ENCODE results near the gene STX16. TPM values are rescaled to one million over a fixed set of nuclear protein-coding genes. Genes with fewer than 3 reads are reported as not detected.

STX16 gene
- total RNA-seq, 1 experiment from 2014 or later, result 21.4 TPM

- no peak for DNase-seq (ENCODE audit: low read depth)
These were observed 24.6 kb downstream of the STX16 start for GRCh38 chr20:58675641-58676040.

GRCh38 chr20:58676161-58676560, 25.1 kb downstream of the STX16 start:
- no peak for DNase-seq (ENCODE audit: low read depth)

GRCh38 chr20:58677079-58677604, 26.1 kb downstream of the STX16 start:
- DNase-seq (ENCODE audit: low read depth), result no peak

GRCh38 chr20:58677808-58678207, 26.7 kb downstream of the STX16 start:
- DNase-seq (ENCODE audit: low read depth), result no peak

GRCh38 chr20:58678806-58679205, 27.7 kb downstream of the STX16 start:
- no peak for DNase-seq (ENCODE audit: low read depth)

- no peak for DNase-seq (ENCODE audit: low read depth)
These were observed 31.8 kb downstream of the STX16 start for GRCh38 chr20:58682656-58683531.

- DNase-seq (ENCODE audit: low read depth), result no peak
These were observed 33.2 kb downstream of the STX16 start for GRCh38 chr20:58684291-58684690.

- no peak for DNase-seq (ENCODE audit: low read depth)
These were observed 34.9 kb downstream of the STX16 start for GRCh38 chr20:58685988-58686387.

- DNase-seq (ENCODE audit: low read depth), result no peak
These were observed 37.3 kb downstream of the STX16 start for GRCh38 chr20:58688414-58688813.

GRCh38 chr20:58688840-58689239, 37.8 kb downstream of the STX16 start:
- no peak for DNase-seq (ENCODE audit: low read depth)

GRCh38 chr20:58690396-58691135, 39.5 kb downstream of the STX16 start:
- DNase-seq (ENCODE audit: low read depth), result no peak

- DNase-seq (ENCODE audit: low read depth), result no peak
These were observed 40.9 kb downstream of the STX16 start for GRCh38 chr20:58691773-58692578.

- DNase-seq (ENCODE audit: low read depth), result no peak
These were observed 41.6 kb downstream of the STX16 start, which contains the start of gene NPEPL1 for GRCh38 chr20:58692579-58693225. NPEPL1 (plus strand) TSS chr20:58692800; CDS start chr20:58692901, 101 bp downstream.

- DNase-seq (ENCODE audit: low read depth), result no peak
These were observed 42.3 kb downstream of the STX16 start for GRCh38 chr20:58693226-58694006.

- no peak for DNase-seq (ENCODE audit: low read depth)
These were observed 43.4 kb downstream of the STX16 start for GRCh38 chr20:58694241-58695083.

GRCh38 chr20:58695084-58695722, 44.1 kb downstream of the STX16 start:
- DNase-seq (ENCODE audit: low read depth), result no peak

GRCh38 chr20:58695895-58696375, 44.9 kb downstream of the STX16 start:
- no peak for DNase-seq (ENCODE audit: low read depth)

- no peak for DNase-seq (ENCODE audit: low read depth)
These were observed 45.4 kb downstream of the STX16 start for GRCh38 chr20:58696411-58696961.

Data from HT1080 (cell line).